ENCODE results near the gene LTK.

DNA sequence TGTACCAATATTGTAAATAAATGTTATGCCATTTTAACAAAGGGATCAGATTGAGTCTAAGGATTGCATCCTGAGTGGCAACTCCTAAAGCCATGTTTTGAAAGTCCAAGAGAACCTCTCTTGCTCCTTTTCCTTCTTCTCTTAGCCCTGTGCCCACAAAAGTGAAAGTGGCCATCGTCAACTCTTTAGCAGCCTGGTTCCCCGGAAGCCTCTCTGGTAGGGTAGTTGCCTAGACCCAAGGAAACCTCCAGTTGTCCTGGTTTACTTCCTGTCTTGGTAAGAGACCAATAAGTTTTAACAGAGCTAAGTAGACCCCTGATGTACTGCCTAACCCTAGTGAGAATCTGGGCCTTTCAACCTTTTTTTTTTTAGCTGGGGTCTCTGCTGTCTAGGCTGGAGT, 30.1 kb downstream of the LTK start:
- TF ChIP-seq POLR2A (IDR thresholded peaks at IDR 0.05) (no peak), CTCF (IDR thresholded peaks at IDR 0.05) (no peak)

Measured in gastroesophageal sphincter (tissue), 3 donors.